Measurements from ENCODE around the gene ZNF12. TPM values are rescaled to one million over a fixed set of nuclear protein-coding genes. Genes with fewer than 3 reads are reported as not detected.
"Not testable (repeated sequence)": the region's sequence is repeated elsewhere in the genome, so short reads cannot be mapped to it uniquely, and the experiment has no call there.

Gene ZNF12
- total and polyA plus RNA-seq, 12 donors, result 6.4 to 26.5 (median 18.2) TPM

DNA sequence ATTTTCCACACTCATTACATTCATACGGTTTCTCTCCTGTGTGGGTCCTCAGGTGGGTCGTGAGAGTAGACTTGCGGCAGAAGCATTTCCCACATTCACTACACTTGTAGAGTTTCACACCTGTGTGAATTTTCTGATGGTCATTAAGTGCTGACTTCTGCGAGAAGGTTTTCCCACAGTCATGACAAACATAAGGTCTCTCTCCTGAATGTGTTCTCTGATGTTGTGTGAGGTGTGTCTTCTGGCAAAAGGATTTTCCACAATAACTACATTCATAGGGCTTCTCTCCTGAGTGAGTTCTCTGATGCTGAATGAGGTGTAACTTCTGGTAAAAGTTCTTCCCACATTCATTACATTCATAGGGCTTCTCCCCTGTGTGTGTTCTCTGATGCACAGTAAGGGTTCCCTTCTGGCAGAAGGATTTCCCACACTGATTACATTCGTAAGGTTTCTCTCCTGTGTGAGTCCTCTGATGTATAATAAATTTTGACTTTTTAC is 15.1 kb downstream of the ZNF12 start:
- H3K4me1 ChIP-seq (replicated peaks in 1 of 2), result no peaks in the 10 kb centered on the region
- WGBS, 4 donors, result 97 to 100% (median 99%) methylated on average over 4 to 5 of the region's 5 CpGs
- DNase-seq, result no peak
- TF ChIP-seq, protein P1, sequence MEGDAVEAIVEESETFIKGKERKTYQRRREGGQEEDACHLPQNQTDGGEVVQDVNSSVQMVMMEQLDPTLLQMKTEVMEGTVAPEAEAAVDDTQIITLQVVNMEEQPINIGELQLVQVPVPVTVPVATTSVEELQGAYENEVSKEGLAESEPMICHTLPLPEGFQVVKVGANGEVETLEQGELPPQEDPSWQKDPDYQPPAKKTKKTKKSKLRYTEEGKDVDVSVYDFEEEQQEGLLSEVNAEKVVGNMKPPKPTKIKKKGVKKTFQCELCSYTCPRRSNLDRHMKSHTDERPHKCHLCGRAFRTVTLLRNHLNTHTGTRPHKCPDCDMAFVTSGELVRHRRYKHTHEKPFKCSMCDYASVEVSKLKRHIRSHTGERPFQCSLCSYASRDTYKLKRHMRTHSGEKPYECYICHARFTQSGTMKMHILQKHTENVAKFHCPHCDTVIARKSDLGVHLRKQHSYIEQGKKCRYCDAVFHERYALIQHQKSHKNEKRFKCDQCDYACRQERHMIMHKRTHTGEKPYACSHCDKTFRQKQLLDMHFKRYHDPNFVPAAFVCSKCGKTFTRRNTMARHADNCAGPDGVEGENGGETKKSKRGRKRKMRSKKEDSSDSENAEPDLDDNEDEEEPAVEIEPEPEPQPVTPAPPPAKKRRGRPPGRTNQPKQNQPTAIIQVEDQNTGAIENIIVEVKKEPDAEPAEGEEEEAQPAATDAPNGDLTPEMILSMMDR (IDR thresholded peaks at IDR 0.05), result no peak
- no peak for TF ChIP-seq POLR2A (IDR thresholded peaks at IDR 0.05)
- peaks cover 26 to 99% (median 35%) of the 10 kb centered on the region in 3 donors for H3K9me3 ChIP-seq (replicated peaks in 1 of 3)
- intact Hi-C loops (cut with DNase I), result no loop called here
- peak overlapping the region in 1 of 4 donors; percentile 13 for H3K4me3 ChIP-seq
- H3K27me3 ChIP-seq, result no peaks in the 10 kb centered on the region
- H3K27ac ChIP-seq, result no peak overlapping the region
- H3K36me3 ChIP-seq (replicated peaks in 1 of 2), result peaks cover 0 to 76% of the 10 kb centered on the region in 2 donors

GRCh38 chr7:6691103-6691502 is 15.6 kb downstream of the ZNF12 start:
- WGBS, 4 donors, result 93 to 99% (median 96%) methylated on average over 4 of the region's 4 CpGs
- no peak for DNase-seq
- Histone ChIP-seq H3K36me3 (replicated peaks in 1 of 2) (peaks cover 0 to 70% of the 10 kb centered on the region in 2 donors), H3K9me3 (replicated peaks in 1 of 3) (peaks cover 26 to 99% (median 35%) of the 10 kb centered on the region in 3 donors), H3K4me3 (peak overlapping the region in 1 of 4 donors; percentile 13), H3K27ac (no peak overlapping the region), H3K27me3 (no peaks in the 10 kb centered on the region), H3K4me1 (replicated peaks in 1 of 2) (no peaks in the 10 kb centered on the region)
- intact Hi-C loops (cut with DNase I), result no loop called here
- TF ChIP-seq, protein P1 (IDR thresholded peaks at IDR 0.05), result no peak
- no peak for TF ChIP-seq POLR2A (IDR thresholded peaks at IDR 0.05)

DNA sequence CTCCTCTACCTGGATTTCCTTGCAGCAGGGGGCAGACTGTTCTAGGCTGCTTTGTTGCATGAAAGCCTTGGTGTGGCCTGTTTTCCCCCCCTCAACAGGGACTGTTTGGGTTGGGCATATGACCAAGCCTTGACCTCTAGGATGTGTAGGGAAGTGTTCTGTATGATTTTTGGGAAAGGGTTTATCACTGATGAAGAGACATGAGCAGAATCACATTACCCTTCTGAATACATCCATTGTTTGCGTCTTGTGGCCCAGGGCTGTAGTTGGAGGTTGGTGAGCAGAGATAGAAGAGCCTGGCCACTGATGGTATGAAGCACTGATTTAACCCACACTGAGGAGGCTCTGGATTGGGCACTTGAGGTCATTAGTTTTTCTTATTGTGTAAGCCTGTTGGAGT is 26.6 kb downstream of the ZNF12 start:
- Histone ChIP-seq H3K27me3 (no peaks in the 10 kb centered on the region), H3K4me1 (replicated peaks in 1 of 2) (no peaks in the 10 kb centered on the region), H3K9me3 (replicated peaks in 1 of 3) (peaks cover 3 to 98% (median 13%) of the 10 kb centered on the region in 3 donors), H3K4me3 (no peak overlapping the region), H3K27ac (no peak overlapping the region), H3K36me3 (replicated peaks in 1 of 2) (no peaks in the 10 kb centered on the region)
- no peak for DNase-seq
- intact Hi-C loops (cut with DNase I), result no loop called here
- TF ChIP-seq, protein P1 (IDR thresholded peaks at IDR 0.05), result no peak
- TF ChIP-seq POLR2A (IDR thresholded peaks at IDR 0.05), result no peak
- WGBS, 4 donors, result 91 to 100% (median 91%) methylated on average over 1 of the region's 1 CpG; no CpG with 5 or more reads in 1 of the 4 donors

GRCh38 chr7:6675807-6676405 is 30.8 kb downstream of the ZNF12 start:
- H3K4me1 ChIP-seq (replicated peaks in 1 of 2), result no peaks in the 10 kb centered on the region
- no peak overlapping the region for H3K4me3 ChIP-seq
- TF ChIP-seq, protein P1 (IDR thresholded peaks at IDR 0.05), result no peak
- TF ChIP-seq POLR2A (IDR thresholded peaks at IDR 0.05), result no peak
- peaks cover 3 to 85% (median 8%) of the 10 kb centered on the region in 3 donors for H3K9me3 ChIP-seq (replicated peaks in 1 of 3)
- WGBS, 4 donors, result 93 to 100% (median 94%) methylated on average over 1 of the region's 1 CpG
- intact Hi-C loops (cut with DNase I), result no loop called here
- H3K36me3 ChIP-seq (replicated peaks in 1 of 2), result no peaks in the 10 kb centered on the region
- DNase-seq, result no peak
- no peaks in the 10 kb centered on the region for H3K27me3 ChIP-seq
- no peak overlapping the region for H3K27ac ChIP-seq

- H3K36me3 ChIP-seq (replicated peaks in 1 of 2); intact Hi-C loops (cut with DNase I); DNase-seq; H3K27me3 ChIP-seq; H3K27ac ChIP-seq; H3K4me1 ChIP-seq (replicated peaks in 1 of 2); H3K4me3 ChIP-seq: not testable (repeated sequence)
- WGBS, 4 donors, result 94 to 99% methylated on average over 11 to 23 of the region's 34 CpGs; no CpG with 5 or more reads in 2 of the 4 donors
- H3K9me3 ChIP-seq (replicated peaks in 1 of 3), result peaks cover 3 to 39% (median 7%) of the 10 kb centered on the region in 3 donors
Observed at GRCh38 chr7:6670851-6671250, 35.9 kb downstream of the ZNF12 start.
